ENCODE measurements around the gene CNOT6. TPM values are rescaled to one million over a fixed set of nuclear protein-coding genes. Genes with fewer than 3 reads are reported as not detected.

CNOT6 gene
- total RNA-seq, 3 donors from 2014 or later, result 9.8 to 26.2 (median 19.0) TPM

- H3K4me1 ChIP-seq, result peaks cover 0 to 4% of the 10 kb centered on the region in 2 donors
- H3K27ac ChIP-seq, result no peak overlapping the region
- intact Hi-C loops (cut with DNase I; ENCODE audit: low total_unique reads), result no loop called here
- no peak for DNase-seq (ENCODE audit: low spot score in 2 of 2)
- H3K9me3 ChIP-seq, result no peaks in the 10 kb centered on the region
- H3K27me3 ChIP-seq, result no peaks in the 10 kb centered on the region
- H3K36me3 ChIP-seq, result no peaks in the 10 kb centered on the region
- no peak overlapping the region for H3K4me3 ChIP-seq
- TF ChIP-seq POLR2A (IDR thresholded peaks at IDR 0.05) (no peak), POLR2AphosphoS5 (IDR thresholded peaks at IDR 0.05) (no peak)
- TF ChIP-seq, protein P1, sequence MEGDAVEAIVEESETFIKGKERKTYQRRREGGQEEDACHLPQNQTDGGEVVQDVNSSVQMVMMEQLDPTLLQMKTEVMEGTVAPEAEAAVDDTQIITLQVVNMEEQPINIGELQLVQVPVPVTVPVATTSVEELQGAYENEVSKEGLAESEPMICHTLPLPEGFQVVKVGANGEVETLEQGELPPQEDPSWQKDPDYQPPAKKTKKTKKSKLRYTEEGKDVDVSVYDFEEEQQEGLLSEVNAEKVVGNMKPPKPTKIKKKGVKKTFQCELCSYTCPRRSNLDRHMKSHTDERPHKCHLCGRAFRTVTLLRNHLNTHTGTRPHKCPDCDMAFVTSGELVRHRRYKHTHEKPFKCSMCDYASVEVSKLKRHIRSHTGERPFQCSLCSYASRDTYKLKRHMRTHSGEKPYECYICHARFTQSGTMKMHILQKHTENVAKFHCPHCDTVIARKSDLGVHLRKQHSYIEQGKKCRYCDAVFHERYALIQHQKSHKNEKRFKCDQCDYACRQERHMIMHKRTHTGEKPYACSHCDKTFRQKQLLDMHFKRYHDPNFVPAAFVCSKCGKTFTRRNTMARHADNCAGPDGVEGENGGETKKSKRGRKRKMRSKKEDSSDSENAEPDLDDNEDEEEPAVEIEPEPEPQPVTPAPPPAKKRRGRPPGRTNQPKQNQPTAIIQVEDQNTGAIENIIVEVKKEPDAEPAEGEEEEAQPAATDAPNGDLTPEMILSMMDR (IDR thresholded peaks at IDR 0.05), result no peak
These were observed 27.4 kb downstream of the CNOT6 start for GRCh38 chr5:180521591-180521990.

DNA sequence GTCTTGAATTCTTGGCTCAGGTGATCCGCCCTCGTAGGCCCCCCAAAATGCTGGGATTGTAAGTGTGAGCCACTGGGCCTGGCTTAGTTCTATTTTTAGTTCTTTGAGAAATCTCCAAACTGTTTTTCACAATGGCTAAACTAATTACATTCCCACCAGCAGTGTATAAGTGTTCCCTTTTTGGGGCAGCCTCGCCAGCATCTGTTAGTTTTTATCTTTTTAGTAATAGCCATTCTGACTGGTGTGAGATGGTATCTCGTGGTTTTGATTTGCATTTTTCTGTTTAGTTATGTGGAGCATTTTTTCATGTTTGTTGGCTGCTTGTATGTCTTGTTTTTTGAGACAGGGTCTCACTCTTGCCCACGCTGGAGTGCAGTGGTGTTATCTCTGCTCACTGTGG is 28.2 kb downstream of the CNOT6 start:
- no peaks in the 10 kb centered on the region for H3K36me3 ChIP-seq
- no peak for TF ChIP-seq POLR2AphosphoS5 (IDR thresholded peaks at IDR 0.05)
- no peak for TF ChIP-seq POLR2A (IDR thresholded peaks at IDR 0.05)
- TF ChIP-seq, protein P1 (IDR thresholded peaks at IDR 0.05), result no peak
- DNase-seq (ENCODE audit: low spot score in 2 of 2), result no peak
- H3K27me3 ChIP-seq, result no peaks in the 10 kb centered on the region
- no peak overlapping the region for H3K4me3 ChIP-seq
- no peak overlapping the region for H3K27ac ChIP-seq
- peaks cover 0 to 4% of the 10 kb centered on the region in 2 donors for H3K4me1 ChIP-seq
- intact Hi-C loops (cut with DNase I; ENCODE audit: low total_unique reads), result no loop called here
- no peaks in the 10 kb centered on the region for H3K9me3 ChIP-seq

DNA sequence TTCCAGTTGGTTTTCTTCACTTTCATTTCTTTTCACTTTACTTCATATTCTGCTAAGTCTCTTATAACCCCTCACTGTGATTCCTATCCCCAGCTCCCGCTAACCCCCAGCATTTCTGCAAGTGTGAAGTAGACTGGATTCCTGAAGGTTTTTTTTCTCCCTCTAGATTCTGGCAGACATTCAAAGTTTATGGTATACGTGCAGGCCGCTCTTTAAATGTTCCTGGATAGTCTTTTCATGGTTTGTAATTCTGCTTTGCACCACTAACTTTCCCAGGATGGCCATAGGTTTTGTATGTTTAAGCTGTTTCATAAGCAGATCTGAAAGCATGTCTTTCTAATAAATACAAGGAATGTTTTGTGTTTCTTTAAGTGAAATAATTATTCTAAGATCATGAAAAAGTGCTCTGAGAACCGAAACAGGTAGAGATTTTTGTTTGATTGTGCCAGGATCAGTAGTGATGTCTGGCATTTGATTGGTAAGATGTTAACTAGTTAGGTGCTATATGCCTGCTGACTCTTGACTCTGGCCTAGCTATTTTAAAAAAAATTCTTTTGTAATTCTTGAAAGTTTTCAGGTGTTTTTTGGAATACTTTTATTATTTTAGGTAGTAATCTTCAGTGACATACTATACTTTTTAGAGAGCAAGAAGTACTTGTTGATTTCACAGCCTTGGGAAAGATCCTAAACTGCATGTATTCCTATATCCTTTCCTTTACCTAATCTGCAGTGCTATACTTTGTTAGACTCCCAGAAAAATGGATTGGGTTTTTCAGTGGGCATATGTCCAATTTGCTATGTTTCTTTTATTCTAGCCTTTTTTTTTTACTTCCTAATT is 29.7 kb downstream of the CNOT6 start:
- Histone ChIP-seq H3K9me3 (no peaks in the 10 kb centered on the region), H3K27ac (no peak overlapping the region), H3K27me3 (no peaks in the 10 kb centered on the region), H3K4me1 (peaks cover 0 to 4% of the 10 kb centered on the region in 2 donors), H3K36me3 (no peaks in the 10 kb centered on the region), H3K4me3 (no peak overlapping the region)
- TF ChIP-seq POLR2AphosphoS5 (IDR thresholded peaks at IDR 0.05) (no peak), POLR2A (IDR thresholded peaks at IDR 0.05) (no peak)
- TF ChIP-seq, protein P1 (IDR thresholded peaks at IDR 0.05), result no peak
- no peak for DNase-seq (ENCODE audit: low spot score in 2 of 2)
- intact Hi-C loops (cut with DNase I; ENCODE audit: low total_unique reads), result loop anchor here (2.0 kb wide), 1 partner anchor 51 kb away; no protein-coding TSS in a partner anchor

DNA sequence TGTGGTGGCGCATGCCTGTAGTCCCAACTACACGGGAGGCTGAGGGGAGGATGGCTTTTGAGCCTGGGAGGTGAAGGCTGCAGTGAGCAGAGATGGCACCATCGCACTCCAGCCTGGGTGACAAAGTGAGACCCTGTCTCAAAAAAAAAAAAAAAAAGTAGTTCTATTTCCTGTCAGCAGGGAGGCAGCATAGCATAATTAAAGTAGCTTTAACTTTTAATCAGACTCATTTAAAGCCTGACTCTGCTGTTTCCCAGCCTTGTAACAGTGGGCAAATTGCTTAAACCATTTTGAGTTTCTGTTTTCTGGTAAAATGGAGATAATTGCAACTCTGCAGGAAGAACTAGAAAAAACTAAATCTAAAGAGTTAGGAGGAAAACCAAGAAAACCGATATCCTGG is 31.2 kb downstream of the CNOT6 start:
- Histone ChIP-seq H3K27me3 (no peaks in the 10 kb centered on the region), H3K4me1 (peaks cover 0 to 4% of the 10 kb centered on the region in 2 donors), H3K4me3 (no peak overlapping the region), H3K27ac (no peak overlapping the region), H3K36me3 (no peaks in the 10 kb centered on the region), H3K9me3 (no peaks in the 10 kb centered on the region)
- no peak for DNase-seq (ENCODE audit: low spot score in 2 of 2)
- TF ChIP-seq POLR2AphosphoS5 (IDR thresholded peaks at IDR 0.05), result no peak
- TF ChIP-seq, protein P1 (IDR thresholded peaks at IDR 0.05), result no peak
- no peak for TF ChIP-seq POLR2A (IDR thresholded peaks at IDR 0.05)
- intact Hi-C loops (cut with DNase I; ENCODE audit: low total_unique reads), result loop anchor here (2.0 kb wide), 1 partner anchor 49 kb away; no protein-coding TSS in a partner anchor

DNA sequence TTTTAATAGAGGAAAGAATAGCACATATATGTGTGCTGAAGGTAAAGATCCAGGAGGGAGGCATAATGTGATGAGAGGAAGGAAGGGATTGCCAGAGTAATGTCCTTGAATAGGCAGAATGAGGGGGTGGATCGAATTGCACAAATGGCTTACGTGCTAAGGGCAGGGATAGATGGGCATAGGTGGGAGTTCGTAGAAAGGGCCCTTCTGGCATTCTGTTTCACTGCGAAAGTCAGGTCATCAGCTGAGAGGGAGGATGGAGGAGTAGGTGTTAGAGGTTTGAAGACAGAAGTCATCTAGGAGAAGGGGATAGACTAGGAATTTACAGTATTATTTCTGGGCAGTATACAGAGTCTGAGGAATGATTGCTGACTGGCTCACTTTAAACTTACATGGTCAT is 32.1 kb downstream of the CNOT6 start:
- peaks cover 0 to 3% of the 10 kb centered on the region in 2 donors for H3K4me1 ChIP-seq
- H3K36me3 ChIP-seq, result no peaks in the 10 kb centered on the region
- no peak for DNase-seq (ENCODE audit: low spot score in 2 of 2)
- no peak overlapping the region for H3K4me3 ChIP-seq
- no peaks in the 10 kb centered on the region for H3K9me3 ChIP-seq
- H3K27ac ChIP-seq, result no peak overlapping the region
- intact Hi-C loops (cut with DNase I; ENCODE audit: low total_unique reads), result no loop called here
- no peak for TF ChIP-seq POLR2AphosphoS5 (IDR thresholded peaks at IDR 0.05)
- TF ChIP-seq, protein P1 (IDR thresholded peaks at IDR 0.05), result no peak
- TF ChIP-seq POLR2A (IDR thresholded peaks at IDR 0.05), result no peak
- H3K27me3 ChIP-seq, result no peaks in the 10 kb centered on the region
